GM19395 (cell line): ENCODE data around the gene PRKG2.

Experiments
- ATAC-seq: cut with Tn5 transposase; IDR thresholded peaks from one replicate; pipeline ENCODE4 v1.9.1; 2021; ENCODE audit warnings: mild to moderate bottlenecking, moderate library complexity; ENCODE audit not compliant: unreplicated experiment

The PRKG2 gene

DNA sequence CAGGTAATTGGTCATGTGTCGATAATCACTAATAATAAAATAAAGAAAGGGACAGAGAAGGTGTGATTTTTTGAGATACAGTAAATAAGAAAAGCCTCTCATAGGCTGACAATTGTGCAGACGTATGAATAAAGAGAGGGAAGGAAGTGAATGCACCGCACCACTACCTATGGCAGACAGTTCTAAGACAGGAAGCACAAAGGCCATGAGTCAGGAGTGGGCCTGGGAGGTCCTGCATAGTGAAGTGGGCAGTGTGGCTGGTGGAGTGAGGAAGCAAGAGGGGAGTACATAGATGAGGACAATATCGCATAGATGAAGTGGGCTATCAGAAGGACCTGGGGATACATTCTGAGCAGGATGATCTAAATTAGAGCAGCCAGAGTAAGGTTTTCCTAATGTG is 108.9 kb downstream of the PRKG2 start:
- ATAC-seq: no peak

DNA sequence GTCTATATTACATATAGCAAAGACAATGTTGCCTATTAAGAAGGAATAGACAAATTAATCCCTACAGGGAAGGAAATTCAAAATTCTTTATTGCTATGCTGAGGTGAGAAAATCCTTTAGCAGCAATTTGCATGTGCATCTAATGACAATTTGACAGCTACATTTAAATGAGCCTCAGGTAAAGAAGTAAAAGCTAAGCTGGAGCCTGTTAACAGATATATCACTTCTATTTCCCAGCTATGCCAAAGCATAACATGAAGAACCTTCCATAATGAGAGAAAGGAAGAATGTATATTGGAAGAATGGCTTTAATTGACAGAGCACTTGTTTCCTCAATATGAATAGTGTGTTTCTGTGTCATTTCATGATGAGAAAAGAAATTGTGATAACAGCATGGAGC is 112.9 kb downstream of the PRKG2 start:
- ATAC-seq: no peak

DNA sequence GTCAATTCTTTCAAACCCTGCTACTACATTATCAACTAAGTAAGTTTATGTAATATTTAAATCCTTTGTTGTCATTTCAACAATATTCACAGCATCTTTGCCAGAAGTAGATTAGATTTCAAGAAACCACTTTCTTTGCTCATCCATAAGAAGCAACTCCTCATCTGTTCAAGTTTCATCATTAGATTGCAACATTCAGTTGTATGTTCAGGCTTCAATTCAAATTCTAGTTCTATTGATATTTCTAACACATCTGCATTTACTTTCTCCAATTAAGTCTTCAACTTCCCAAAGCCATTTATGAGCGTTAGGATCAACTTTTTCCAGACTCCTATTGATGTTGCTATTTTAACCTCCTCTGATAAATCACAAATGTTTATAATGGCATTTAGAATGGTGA is 118.5 kb downstream of the PRKG2 start:
- ATAC-seq: no peak

DNA sequence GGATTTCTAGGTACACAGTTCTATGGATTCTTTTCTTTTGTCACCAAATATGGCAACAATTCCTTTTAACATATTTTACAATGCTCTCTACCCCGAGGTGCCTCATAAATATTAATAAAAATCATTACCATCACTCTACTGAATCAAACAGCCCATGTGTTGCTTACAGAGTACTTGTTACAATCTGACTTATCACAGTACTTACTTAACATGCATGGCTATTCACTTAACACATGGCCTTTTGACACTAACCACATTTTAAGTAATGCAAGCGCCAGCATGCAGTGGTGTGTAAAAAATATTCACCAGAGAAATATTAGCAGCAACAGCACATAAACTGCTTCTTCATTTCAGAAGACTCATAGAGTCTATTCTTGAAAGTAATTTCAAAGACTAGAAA is 119.6 kb downstream of the PRKG2 start:
- no peak for ATAC-seq

DNA sequence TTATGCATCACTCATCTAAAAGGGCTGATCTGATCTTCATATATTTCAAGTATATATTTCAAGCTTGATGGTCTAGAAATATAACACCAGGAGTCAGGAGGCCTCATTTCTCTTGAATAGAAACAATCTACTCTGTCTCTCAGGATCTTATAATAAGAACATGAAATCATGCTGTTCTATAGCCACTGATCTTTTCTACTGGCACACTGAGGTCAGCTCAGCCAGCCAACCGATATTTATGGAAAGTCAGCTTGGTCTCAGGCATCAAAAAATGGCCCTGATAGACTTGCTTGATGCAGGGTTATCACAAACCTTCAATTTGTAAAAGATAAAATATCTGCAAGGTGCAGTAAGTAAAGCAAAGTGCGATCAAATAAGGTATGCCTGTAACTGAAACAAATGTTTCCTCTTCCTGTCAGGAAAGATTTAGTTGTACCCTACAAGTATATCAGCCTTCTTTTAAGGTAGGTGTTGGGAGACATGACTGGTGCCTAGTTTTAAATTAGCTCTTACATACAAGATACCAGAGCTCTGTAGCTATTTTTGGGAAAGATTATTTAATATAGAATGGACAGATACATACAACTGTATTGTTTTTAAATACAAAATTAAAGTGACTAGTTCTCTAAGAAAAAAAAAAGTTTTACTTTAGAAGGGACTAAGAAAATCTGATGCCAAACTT is 121.2 kb downstream of the PRKG2 start:
- ATAC-seq: no peak

DNA sequence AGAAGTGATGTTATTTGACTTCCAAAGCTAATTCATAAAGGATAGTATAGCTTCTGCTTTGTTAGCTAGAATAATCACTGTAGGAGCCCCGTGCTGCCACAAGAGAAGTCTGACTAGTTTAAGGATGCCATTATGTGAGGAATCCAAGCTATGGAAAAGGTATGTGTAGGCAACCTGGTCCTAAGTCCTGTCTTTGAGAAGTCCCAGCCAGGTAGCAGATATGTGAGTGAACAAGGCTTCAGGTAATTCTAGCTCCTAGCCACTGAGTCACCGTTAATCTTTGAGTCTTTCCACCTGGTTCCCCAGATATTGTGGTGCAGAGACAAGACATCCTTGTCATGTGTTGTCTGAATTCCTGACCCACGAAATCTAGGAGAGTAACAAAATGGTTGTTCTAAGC is 129.0 kb downstream of the PRKG2 start:
- no peak for ATAC-seq

DNA sequence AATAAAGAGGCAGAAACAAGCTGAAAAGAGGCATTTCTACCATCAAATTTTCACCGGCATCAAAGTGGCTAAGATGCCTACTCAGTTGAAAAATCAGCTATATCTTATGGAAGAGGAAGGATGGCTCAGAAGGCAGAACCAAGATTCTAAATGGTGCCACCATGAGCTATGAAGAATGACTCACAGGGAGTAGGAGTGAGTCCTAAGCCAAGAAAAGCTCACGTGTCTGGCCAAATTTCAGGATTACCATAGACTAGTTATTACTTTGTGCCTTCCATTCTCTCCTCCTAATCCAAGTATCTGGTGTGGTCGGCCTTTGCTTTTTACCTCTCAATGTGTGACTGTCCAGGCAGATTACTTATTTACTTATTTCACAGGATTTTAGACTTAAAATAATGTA is 129.7 kb downstream of the PRKG2 start:
- ATAC-seq: no peak

DNA sequence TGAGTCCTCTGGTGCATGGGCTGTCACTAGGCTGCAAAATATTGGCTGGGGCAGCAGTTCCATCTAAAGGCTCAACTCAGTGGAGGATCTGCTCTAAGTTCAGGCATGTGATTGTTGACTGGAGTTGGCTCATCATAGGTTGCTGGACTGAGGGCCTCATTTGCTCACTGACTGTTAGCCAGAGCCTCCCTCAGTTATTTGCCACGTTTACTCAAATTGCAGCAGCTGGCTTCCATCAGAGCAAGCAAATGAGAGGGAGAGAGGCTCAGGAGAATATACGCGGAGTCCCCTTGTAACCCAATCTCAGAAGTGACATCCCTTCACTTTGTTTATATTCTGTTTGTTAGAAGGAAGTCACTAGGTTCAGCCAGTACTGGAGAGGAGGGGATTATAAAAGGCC is 130.4 kb downstream of the PRKG2 start:
- no peak for ATAC-seq

DNA sequence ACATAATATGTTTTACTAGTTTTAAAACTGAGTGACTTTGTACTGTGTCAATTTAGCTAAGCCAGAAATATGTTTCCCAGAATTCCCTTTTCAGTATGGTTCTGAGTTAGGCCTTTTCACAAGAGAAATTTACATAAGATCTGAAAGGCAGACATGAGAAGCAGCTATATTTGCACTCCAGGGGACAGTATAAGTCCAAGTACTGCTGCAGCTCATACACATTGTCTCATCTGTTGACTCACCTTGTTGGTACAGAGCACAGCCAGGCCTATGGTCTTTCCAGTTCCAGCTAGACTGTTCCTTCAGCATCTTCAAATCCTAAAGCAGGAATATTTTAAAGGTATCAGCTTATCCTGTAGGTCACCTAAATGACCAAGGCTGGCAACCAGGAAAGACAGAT is 131.0 kb downstream of the PRKG2 start:
- no peak for ATAC-seq

DNA sequence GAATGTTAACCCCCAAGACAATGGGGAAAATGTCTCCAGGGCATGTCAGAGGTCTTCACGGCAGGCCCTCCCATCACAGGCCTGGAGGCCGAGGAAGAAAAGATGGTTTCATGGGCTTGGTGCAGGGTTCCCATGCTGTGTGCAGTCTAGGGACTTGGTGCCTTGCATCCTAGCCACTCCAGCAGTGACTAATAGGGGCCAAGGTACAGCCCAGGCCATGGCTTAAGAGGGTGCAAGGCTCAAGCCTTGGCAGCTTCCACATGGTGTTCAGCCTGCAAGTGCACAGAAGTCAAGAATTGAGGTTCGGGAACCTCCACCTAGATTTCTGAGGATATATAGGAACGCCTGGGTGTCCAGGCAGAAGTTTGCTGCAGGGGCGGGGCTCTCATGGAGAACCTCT is 133.9 kb downstream of the PRKG2 start:
- no peak for ATAC-seq

DNA sequence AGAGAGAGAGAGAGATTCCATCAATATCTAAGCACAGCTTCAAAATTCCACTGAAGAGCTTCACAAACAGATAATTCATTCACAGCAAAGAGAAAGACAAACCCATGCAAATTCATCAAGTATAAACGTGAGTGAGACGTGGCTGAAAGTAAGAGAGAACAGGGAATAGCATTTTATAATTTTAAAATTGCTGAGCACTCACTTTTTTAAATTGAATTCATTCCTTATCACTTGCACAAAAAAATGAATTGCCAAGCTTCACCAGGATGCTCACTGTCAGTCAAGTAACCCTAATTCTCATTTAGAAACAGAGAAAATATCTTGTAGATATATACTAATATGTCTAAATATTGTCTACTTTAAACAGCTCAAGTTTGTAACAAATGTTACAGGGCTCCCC is 144.0 kb downstream of the PRKG2 start:
- no peak for ATAC-seq

DNA sequence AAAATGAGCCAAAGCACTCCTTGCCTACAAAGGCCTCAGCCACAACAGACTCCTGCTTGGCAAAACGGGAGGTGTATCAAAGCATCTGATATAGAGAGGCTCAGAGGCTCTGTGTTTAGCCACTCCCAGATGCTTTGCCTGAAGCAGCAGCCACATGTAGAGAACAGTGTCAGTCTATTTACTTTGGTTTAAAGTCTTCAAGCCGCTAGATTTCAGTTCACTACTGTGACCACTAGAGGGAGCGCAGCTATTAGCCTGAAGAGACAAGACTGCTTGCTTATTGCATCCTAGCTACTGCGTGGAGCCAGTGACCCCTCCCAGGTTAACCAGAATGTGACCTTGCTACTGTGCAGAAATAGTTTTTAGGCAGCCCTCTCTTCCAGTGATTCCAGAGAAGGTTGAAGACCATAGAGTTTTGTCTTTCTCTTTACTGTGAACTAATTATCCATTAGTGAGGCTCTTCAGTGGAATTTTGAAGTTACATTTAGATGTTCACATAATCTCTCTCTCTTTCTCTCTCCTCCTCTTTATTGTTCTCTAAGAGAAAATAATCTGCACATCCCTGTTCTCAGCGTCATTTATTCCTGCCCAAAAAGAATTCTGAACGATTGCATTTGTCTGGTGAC is 145.2 kb downstream of the PRKG2 start:
- ATAC-seq: peak; percentile 99

DNA sequence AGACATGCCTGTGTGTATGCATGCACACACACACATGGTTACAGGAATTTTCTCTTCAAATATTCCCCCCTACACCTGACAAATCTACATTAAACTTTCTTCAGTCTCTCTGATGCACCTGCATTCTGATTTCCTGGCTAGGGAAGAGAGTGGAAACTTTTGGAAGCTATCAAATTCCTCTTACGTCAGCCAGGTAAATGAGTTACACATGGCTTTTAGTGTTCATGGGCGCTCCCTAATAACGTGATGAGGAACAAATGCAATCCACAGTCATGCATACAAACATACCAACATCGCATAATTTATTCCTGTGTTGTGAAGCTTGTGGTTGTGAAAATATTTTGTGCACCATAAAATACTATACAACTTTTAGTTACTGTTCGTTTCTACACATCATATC is 149.6 kb downstream of the PRKG2 start:
- no peak for ATAC-seq

DNA sequence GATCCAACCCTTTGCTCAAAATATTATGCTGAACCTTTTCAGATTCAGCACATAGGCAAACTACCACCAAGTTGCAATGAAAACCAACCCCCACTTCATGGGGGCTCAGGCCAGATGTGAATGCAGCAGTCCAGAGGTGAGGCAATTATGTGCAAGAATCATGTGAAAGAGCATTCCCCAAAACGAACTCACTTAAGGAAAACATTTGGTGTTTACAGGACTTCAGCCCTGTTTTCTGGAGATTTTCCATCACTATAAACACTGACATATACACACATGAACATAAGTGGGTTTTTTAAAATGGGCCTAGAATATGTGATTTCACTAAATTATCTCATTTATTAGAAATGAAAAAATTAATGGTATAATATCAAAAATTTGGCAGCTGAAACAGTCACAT is 153.0 kb downstream of the PRKG2 start:
- ATAC-seq: no peak

DNA sequence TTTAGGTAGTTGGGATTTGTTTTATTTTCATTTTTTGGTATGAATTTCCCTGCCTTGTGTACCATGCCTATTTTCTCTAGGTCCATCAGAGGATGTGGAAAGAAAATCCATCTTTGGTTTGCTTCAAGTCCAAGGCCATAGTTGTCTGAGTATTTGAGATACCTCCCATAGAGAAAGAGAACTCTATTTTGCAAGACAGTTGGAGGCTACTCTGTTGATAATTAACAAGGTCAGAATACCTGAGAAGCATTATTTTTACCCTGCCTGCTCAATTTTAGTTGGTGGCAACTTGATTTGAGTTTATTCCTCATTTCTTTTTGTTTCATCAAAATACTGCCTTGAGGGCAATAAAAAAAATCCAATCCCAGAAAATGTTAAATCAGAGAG is 153.7 kb downstream of the PRKG2 start:
- no peak for ATAC-seq

DNA sequence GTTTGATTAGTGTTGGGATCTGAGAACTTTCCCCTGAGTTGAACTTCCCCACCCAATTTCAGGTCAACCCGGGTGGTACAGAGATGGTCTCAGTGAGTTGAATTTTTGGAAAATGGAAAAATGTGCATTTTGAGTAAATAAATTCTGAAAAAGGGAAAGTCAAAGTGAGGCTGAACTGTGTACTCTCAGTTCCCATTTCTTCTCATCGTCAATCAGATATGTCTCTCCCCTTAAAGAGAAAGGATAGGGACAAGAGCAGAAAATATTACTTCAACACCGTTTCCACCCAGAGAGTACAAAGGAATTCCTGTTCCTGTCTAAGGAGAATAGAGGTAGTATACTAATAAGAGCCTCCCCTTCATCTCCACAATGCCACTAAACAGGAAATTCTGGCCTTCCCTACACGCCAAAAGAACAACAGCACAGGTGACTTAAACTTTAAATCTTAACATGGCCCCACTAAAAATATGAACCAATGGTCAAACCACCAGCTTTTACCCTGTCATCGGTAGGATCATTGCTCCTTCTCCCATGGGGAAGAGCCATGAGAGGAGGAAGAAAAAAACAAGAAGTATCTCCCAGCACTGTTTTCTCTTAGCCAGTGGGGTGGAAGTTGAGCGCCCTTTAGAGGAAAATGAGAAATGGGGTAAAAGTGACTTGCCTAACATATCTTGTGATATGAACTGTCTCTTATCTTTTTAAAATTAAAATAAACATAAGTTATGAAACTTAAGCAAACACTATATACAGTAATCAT is 154.3 kb downstream of the PRKG2 start:
- no peak for ATAC-seq

DNA sequence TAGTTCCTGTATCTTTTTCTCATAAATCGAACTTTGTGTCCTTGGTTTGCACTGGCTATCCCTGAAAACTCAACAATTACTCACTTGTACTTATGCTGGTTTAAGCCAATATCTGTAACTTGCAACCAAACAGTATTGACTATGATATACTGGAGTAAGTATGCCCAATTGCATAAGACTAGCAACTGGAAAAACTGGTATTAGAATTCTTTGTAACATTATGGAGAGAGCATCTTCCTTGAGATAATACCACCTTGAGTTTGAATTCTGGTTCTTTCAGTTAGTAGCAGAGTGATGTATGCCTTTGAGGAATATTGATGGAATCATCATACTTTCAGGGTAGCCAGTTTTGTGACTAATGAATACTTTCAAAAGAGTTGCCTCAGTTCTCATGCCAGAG is 156.4 kb downstream of the PRKG2 start:
- ATAC-seq: no peak

DNA sequence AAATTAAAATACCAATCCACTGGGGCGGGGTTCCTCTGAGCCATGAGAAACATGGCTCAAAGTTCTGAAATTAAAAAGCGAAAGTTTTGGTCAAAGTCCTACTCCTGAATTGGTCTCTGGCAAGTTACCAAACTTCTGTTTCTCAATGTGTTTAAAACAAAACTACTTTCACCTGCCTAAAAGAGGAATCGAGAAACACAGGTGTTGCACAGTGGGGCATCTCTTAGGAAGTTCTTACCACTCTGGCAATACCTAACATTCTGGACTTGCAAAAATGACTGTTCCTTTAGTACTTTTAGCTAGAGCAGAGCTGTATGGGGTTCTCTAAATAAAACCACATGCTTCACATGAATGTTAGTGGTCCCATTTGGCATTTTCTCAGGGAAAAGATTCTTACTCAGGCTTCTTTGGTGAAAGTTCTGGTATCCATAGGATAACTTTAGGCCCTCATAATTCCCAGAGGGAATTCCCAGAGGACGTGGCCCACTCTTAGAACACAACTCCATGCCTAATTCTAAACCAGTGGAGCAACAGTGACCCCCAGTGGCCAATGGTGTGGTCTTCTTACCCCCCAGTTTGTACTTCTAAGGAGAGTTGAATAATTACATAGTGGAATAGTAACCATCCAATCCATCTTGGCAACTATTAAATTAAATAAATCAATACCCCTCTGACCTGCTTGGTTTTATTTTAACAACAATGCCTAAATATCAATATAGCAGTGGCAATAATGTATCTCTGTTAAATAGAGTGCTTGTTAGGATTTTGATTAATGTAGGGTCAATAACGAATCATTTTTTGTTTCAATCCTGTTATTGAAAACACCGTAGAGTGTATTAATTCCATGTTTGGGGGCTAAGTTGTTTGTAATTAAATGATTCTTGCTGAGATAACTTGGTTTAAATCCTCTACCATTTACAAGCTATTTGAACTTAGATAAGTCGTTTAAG is 162.6 kb downstream of the PRKG2 start:
- peak; percentile 99 for ATAC-seq

DNA sequence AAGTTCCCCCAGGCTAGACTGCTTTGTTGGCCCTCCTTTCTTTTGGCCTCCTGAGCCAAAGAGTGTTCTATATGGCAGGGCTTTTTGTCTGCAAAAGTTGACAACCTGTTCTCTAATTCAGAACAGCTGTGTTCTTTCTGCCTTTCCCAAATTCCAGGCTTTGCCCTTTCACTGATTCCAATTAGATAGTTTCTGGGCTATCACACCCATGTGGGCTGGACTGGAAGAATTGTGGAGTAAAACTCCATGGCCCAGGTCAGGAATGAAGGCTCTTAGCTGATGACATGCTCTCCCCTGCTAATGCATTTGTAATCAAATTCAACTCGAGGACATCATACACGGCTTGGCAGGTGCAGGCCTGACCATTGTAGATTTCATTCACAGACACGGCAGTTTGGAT is 165.1 kb downstream of the PRKG2 start:
- no peak for ATAC-seq

DNA sequence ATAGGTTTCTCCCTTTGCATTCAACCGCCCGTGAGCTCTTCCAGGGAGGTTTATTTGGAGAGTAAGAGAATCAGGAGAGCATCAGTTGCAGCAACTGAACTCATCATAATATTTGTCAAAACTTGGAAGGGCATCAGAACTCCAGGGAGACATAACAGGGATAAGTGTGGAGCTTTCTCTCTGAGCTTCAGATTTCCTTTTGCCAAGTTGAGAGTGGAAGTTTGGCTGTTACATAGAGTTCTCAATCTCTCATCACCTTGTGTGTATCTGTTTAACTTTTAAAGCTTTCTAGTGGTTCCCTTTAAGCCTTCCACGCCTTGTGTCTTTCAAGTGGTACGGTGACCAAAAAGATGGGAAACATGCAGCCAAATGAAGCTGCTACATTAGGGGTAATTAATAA is 165.7 kb downstream of the PRKG2 start:
- ATAC-seq: no peak
